NCI-H1092 (cell line): Measurements from ENCODE around the gene MTHFSD.
A peak's percentile ranks its signal among the peaks of the same experiment; 100 is the strongest.

Experiments
- DNase-seq: peaks from one replicate; lab custom pipeline; 2025; lab: John Stamatoyannopoulos, UW

The MTHFSD gene

DNA sequence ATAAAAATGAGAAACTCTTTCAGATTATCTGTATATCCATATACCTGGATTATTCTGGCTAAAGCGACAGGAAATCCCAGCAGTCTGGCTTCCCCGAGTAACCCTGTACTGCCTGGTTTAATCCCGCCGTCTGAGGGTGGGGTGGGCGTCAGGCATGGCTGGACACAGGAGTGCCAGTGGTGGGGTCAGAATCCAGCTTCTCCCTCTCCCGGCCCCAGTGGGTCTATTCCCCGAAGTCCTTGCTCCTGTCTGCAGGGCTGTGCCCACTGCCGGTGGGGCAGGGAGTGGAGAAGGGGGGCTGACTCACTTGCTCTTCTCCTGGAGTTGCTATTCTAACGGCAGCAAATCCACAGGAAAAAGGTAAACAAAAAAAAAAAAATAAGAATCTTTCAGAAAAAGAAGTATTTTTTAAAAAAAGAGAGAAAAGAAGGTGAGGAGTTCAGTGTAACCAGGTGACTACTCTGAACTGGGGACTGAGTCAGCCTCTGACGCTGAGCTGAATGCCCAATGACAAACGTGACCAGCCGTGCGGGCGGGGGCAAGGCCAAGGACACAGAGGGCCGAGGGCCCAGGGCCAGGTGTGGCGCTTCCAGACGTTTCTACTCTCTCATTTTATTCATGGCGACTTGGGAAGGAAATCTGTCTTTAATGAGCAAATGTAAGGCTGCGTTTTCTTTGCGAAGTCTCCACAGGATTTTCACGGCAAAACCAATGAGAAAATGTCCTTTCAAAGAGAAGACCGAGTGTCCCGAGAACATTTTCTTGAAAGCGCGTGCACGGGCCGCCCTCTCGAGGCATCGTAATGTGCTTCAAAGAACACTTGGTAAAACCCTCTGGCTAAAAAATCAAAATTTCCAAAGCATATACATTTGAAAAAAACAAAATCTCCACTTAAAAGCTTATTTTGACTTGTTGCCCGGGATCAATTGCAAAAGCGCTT lies 24.5 kb downstream of the MTHFSD start:
- no peak for DNase-seq

DNA sequence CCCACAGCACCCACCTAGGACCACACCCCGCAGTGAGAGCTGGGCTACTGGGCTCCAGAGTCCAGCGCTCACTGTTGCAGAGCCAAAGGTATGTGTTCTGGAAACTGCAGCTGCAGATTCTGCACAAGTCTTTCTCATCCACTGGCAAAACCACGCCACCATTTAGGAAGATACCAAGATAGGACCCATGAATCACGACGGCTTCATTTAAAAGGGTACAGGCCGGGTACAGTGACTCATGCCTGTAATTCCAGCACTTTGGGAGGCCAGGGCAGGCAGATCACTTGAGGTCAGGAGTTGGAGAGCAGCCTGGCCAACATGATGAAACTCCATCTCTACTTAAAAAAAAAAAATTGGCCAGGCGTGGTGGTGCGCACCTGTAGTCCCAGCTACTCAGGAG lies 25.9 kb downstream of the MTHFSD start:
- no peak for DNase-seq

DNA sequence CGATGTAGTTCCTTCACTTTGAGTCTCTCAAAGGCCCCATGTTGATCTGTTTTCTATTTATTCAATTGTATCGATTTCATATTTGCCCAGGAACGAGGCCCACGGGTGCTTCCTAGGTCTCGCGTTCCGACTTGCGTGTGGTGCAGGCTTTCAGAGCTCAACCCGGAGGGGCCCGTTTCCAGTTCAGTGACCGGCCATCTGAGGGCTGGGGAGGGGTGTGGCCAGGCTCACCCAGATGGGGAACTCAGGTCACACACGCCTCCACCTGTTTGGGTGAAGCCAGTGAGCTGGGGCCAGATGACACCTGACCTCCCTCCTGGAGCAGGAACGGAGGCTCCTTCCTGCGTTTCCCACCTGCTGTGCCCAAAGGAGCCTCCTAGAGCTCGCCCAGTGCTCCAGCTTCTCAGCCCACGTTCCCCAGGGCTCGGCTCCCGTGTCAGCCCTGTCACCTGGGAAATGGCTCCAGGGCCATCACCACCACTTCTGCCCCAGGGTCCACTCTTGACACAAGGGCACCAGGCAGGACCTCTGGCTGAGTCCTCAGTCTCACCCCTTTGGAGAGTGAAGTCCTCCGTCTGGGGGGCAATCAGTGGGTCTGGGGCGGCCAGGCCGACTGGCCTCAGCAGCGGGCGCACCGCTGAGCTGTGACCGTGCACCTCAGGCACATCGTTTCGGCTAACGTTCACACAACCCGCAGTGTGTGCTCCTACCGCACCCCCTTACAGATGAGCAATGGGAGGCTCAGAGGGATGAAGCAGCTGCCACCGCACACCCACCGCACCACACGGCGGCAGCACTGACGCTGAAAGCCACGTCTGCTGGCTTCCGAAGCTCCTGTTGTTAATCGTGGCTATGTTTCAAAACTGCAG lies 26.7 kb downstream of the MTHFSD start:
- no peak for DNase-seq

DNA sequence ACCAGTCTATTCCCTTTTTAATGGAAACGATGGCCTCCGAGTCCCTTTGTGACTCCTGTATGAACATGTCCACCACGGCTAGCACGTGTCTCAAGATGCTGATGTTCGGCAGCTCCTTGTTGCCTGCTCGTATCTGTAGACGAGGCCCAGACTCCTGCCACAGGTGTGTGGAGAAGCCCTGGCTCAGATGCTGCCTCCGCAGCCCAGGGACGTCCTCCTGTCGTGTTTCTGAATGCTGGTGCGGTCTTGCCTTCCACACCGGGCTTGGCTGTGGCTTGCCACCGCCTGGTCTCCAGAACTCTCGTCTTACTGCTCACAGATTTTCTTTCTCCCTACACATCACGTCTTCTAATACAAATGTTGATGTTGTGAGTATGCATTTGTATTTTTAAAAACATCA lies 27.7 kb downstream of the MTHFSD start:
- DNase-seq, result no peak

DNA sequence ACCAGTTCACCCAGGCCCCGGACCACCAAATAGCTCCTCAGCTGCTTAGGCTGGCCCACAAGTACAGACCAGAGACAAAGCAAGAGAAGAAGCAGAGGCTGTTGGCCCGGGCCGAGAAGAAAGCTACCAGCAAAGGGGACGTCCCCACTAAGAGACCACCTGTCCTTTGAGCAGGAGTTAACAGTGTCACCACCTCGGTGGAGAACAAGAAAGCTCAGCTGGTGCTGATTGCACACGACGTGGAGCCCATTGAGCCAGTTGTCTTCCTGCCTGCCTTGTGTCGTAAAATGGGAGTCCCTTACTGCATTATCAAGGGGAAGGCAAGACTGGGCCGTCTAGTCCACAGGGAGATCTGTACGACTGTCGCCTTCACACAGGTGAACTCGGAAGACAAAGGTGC lies 29.3 kb downstream of the MTHFSD start:
- DNase-seq, result no peak

DNA sequence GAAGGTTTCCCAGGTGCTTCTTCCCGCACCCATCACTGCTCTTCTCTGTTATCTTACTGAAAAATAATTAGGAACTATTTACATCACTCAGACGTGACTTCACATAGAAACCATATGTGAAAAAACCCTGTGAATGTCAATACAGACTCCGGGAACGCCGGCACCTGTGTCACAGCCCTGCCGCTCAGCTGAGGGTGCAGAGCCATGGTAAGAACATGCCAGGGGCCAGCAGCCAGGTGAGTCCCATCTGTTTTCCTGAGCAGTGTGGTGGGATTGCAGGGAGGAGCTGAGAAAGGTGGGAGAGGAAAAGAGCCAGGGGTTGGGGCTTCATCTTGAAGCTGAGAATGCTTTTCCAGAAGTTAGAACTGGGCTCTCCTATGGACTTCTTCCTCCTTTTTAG lies 31.0 kb downstream of the MTHFSD start:
- DNase-seq, result no peak

DNA sequence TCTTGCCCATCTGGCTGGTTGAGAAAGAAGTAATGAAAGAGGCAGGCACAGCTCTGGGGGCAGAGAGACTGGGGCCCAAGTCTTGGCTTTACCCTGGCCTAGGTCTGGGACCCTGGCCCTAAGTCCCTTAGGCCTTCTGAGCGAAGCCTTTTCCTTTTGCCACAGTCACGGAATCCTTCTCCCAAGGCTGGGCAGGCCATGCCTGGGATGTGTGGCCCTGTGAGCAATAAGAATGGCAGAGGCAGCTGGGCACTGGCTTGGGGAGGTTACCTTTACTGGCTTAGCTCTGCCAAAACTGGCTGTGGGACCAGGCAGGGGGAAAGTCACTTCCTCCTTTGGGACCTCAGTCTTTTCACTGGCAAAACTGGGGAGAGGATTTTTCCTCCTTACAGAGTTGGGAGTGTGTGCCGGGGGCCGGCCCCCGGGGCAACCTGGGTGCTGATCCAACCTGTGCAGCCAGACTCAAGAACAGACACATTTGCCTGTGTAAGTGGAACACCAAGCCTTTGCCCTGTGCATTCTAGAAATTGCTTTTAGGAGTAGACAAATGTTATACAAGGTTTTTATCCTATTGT lies 31.8 kb downstream of the MTHFSD start:
- no peak for DNase-seq

DNA sequence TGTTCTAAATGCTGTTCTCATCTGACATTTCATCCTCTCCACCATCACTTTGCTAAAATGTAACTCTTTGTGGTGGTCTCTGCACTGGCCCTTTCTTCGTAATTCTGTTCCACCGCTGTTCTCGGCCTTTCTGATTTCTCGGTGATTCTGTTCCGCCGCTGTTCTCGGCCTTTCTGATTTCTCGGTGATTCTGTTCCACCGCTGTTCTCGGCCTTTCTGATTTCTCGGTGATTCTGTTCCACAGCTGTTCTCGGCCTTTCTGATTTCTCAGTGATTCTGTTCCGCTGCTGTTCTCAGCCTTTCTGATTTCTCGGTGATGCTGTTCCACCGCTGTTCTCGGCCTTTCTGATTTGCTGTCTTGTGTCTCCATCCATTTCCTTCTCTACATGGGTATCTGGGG lies 32.4 kb downstream of the MTHFSD start:
- DNase-seq, result no peak

DNA sequence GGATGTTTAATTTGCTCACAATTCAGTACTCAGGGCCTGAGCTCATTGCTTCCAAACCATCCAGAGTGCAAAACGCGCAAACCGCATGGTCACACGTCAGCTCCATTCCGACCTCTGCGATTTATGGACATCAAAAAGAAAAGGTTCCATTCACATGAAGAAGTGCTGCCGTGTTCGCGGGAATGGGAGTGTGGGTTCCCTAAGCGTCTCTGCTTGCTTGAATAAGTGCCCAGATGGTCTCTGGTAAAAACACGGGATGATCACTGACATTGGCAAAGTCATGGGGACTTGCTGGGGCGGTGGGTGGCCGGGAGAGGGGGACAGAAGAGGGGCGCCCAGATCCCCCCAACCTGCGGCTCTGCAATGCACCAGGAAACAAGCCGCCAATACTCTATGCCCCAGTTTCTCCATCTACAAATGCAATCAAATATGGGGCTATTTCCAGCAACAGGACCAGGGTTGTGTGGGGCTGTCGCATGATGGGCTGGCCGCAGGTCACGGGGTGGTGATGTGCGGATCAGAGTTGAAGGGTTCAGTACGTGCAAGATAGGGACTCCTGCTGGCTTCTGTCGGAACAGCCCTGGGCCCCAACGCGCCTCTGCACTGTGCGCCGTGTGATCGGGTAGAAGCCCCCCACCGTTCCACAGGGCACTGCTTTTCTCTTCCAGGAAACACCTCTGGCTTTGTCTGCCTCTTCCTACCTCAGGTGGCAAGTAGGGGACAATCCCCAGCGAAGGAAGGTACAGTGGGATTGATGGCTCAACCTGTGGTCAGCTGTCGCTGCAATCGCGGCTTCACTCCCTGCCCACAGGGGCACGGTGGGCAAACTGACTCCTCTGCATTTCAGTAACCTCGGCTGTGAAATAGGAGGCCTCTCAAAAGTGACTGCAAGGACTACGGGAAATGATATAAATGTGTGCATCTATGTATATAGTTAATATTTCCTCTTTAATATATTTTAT lies 33.5 kb downstream of the MTHFSD start:
- DNase-seq, result no peak

DNA sequence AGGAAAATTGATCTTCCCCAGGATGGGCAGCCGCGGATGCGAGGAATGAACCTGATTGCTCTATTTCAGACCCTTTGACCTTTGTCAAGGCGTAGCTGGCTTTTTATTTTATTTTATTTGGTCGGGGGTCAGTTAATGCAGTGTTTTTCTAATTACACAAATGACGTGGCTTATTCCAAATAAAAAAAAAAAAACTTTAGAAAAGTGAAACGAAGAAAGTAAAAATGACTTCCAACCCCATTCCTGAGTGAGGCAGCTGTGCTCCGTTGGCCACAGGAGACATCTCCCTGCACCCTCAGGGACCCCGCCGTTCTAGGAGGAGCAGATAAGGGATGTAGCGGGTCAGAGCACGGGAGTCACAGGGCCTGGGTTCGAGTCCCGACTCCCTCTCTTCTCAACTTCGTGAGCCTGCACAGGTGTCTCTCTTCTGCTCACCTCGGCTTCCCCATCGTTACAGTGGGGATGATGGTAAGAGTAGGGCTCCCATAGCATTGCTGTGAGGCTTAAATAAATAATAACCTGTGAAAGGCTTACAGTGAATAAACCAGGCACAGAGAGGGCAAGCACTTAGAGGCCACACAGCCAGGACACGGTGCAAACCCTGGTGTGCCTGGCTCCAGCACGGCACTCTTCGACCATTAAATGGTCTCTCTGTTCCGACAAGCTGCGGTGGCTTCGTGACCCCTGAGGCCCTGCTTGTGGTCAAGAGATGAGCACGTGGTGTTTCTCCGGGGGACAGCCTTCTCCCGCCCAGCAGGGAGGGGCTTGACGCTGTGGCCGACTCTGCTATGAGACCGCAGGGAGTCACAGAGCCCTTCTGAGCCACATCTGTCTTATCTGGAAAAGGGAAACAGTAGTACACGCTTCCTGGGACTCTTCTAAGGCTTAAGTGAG lies 34.5 kb downstream of the MTHFSD start:
- no peak for DNase-seq

DNA sequence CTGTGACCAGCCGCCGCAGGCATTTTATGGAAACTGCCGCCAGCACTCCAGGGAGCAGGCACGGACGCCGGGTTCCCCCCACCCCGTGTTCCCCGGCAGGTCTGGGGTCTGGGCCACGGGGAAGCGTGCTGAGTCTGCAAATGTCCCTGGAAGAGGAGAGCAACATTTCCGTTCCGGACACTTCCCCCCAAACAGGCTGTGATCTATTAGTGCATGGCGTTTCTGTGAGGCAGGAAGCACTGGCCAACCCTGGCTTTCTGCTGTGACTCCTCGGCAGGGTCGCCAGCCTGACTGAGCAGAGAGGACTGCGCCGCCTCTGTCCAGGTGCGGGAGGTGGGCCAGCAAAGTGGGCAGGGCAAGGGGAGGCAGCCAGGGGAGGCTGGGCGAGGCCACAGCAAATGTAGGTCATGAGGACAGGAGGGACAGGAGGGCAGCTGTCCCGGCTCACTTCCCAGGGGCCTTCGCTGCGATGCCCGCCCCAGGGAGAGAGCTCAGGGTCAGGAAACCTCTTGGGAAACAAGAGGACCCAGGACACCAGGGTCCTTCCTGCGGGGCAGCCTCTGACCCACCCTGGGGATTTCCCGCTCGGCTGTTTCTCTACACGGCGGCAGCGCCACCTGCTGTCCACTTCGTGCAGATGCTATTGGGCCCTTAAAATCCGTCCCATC lies 35.3 kb downstream of the MTHFSD start:
- peak; percentile 34 for DNase-seq

DNA sequence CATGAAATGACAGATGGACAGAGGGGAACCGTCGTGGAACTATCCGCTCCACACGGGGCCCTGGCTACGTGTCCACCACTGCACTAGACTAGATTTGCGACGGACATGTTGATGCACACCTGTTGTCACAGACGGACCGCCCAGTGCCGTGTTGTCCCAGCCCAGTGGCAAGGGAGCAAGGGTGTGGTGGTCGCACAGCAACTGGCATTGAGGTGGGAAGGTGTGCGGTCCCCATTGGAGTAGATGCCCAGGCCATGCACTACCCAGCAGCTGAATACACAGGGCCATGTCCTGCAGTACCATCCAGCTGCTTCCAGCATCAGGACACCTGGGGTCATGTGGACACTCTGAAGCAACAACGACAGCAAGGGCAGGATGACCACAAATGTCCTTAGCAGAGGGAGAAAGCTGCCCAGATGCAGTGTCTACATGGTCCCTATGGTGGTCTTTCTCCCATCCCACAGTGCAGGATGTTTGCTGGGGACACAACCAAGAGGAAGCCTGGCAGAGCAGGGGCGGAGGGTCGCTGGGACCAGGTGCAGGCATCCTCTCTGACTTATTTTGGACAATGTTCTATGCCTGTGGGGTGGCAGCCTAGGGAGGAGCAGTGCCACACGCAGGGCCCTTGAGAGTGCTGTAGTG lies 35.9 kb downstream of the MTHFSD start:
- DNase-seq, result no peak

DNA sequence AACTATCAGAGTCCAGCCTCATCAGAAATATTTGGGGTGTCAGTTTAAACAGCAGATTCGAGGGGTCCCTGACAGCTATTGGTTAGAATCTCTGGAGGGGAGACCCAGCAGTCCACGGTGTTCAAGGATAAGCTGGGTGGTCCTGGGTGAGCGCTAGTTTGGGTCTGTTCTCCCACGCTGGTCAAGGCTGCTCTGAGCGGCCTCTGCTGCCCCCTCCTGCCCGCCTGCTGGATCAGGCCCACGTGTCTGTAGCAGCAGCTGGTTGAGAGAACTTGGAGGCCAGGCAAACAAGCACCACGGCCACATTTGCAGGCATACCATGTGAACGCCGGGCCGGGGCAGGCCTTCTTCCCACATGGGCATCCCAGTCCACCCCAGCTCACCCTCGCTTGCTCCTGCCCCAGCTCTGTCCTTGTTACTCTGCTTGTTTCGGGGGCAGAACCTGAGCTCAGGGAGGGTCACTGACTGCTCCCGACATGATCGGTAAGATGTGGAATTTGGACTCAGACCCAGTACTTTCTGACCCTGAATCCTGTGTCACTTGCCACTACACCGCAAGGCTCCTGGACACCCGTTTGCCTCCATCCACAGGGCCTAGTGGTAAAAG lies 37.3 kb downstream of the MTHFSD start:
- peak; percentile 20 for DNase-seq

DNA sequence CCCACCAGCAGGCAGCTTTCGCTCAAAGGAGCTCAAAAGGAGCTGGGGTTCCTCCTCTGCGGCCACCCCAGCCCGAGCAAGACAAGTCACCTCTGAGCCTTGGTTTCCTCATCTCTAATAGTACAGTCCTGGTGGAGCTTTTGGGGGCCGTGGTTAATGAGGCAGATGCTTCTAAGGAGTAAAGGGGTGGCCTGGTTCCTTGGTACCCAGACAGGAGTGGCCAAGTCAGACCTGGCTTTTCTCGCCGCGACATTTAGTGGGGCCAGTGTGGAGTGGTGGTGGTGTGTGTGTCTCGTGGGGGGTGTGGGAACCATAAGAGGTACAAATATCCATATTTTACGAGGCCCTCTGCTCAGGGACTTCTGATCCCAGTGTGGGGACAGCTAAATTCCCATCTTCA lies 38.0 kb downstream of the MTHFSD start:
- DNase-seq, result no peak

DNA sequence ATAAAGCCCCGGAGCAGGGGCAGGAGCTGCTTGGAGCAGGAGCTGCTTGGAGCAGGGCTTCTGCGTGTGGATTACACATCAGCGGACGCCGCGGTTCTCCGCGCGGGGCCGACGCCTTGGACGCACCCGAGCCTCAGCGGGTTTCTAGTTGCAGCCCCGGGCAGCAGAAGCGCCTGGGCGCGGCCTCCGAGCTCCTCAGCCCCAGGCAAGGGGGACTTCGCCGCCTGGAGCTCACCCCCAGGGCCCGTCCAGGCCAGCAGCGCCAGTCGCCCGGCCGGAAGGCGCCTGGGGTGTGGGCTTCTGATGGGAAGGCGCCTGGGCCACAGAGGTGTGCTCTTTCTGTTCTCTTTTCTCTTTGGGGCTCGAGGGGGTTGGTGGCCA lies 38.4 kb downstream of the MTHFSD start:
- no peak for DNase-seq

DNA sequence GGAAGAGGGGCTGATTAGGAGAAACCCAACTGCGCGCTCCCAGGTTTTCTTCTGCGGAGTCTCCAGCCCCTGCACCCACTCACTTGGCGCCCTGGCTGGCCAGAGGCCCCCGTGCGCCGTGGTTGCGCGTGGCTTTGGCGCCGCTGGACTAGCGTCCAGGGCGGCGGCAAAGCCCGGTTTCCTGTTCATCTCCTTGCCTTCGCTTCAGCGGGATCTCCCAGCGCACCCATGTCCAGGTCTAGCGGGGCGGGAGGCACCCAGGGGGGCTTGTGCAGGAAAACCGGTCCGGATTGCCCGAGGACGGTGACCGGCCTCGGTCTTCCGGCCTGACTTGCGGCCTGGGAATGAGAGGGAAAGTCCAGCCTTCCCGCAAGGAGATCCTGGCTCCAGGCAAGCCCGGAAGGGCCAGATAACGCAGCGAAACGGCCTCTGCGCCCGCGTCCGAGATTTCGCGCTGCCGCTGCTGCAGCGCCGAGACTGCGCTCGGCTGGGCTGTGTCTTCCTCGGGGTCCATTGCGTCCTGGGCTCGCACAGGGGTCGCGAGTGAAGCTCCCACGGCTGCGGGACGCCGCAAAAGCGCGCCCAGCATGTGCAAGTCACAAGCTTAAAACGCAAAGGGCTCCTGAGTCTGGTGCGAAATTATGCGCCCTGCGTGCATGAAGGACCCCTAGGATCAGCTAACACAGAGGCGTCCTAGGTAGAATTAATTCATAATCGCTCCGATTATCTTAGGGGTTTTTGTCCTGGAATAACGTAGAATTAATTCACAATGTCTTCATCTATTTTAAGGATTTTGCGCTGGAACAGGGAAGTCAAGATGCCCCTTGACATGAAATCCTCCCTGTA lies 39.0 kb downstream of the MTHFSD start:
- no peak for DNase-seq

DNA sequence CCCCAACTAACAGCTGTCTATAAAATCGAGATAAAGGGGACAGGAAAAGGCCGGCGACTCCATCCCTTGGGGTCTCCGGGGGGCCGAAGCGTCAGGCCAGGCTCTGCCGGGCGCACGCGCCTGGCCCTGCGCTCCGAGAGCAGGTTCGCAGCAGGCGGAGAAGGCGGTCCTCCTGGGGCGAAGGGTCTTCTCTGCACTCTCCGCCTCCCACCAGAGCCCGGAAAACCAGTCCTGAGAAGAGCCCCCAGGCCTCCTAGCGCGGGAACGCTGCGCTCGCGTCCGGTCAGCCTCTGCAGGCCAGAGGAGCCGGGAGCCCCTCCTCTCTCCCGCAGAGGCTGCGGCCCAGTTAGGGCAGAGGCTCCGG lies 39.6 kb downstream of the MTHFSD start:
- no peak for DNase-seq
